ENCODE results near the gene CDH11.

CDH11 gene

GRCh38 chr16:64925166-64925565 is 196.7 kb downstream of the CDH11 start:
- no peak for DNase-seq
- no peak overlapping the region for H3K27ac ChIP-seq
- no peaks in the 10 kb centered on the region for H3K36me3 ChIP-seq
- peaks cover 13% of the 10 kb centered on the region for H3K9me3 ChIP-seq (ENCODE audit: severe bottlenecking)
- no peak overlapping the region for H3K4me3 ChIP-seq (ENCODE audit: low read depth, low read length)
- no peak for TF ChIP-seq CTCF (IDR thresholded peaks at IDR 0.05; ENCODE audit: low read depth, low read length)
- H3K27me3 ChIP-seq (ENCODE audit: insufficient read depth, low read depth, severe bottlenecking) = no peaks in the 10 kb centered on the region

- Histone ChIP-seq H3K27me3 (ENCODE audit: insufficient read depth, low read depth, severe bottlenecking) (no peaks in the 10 kb centered on the region), H3K36me3 (no peaks in the 10 kb centered on the region), H3K4me3 (ENCODE audit: low read depth, low read length) (no peak overlapping the region), H3K27ac (no peak overlapping the region), H3K9me3 (ENCODE audit: severe bottlenecking) (peaks cover 13% of the 10 kb centered on the region)
- TF ChIP-seq CTCF (IDR thresholded peaks at IDR 0.05; ENCODE audit: low read depth, low read length) = no peak
- no peak for DNase-seq
These were observed 197.8 kb downstream of the CDH11 start for GRCh38 chr16:64924086-64924485.

GRCh38 chr16:64919929-64920607 is 201.8 kb downstream of the CDH11 start:
- no peak overlapping the region for H3K27ac ChIP-seq
- DNase-seq = no peak
- no peak overlapping the region for H3K4me3 ChIP-seq (ENCODE audit: low read depth, low read length)
- no peaks in the 10 kb centered on the region for H3K27me3 ChIP-seq (ENCODE audit: insufficient read depth, low read depth, severe bottlenecking)
- H3K9me3 ChIP-seq (ENCODE audit: severe bottlenecking) = no peaks in the 10 kb centered on the region
- no peak for TF ChIP-seq CTCF (IDR thresholded peaks at IDR 0.05; ENCODE audit: low read depth, low read length)
- H3K36me3 ChIP-seq = no peaks in the 10 kb centered on the region

- H3K27ac ChIP-seq = no peak overlapping the region
- H3K27me3 ChIP-seq (ENCODE audit: insufficient read depth, low read depth, severe bottlenecking) = no peaks in the 10 kb centered on the region
- no peak for TF ChIP-seq CTCF (IDR thresholded peaks at IDR 0.05; ENCODE audit: low read depth, low read length)
- H3K36me3 ChIP-seq = no peaks in the 10 kb centered on the region
- no peak for DNase-seq
- H3K4me3 ChIP-seq (ENCODE audit: low read depth, low read length) = no peak overlapping the region
- no peaks in the 10 kb centered on the region for H3K9me3 ChIP-seq (ENCODE audit: severe bottlenecking)
These were observed 202.7 kb downstream of the CDH11 start for GRCh38 chr16:64919141-64919540.

- no peak for DNase-seq
- Histone ChIP-seq H3K4me3 (ENCODE audit: low read depth, low read length) (no peak overlapping the region), H3K27me3 (ENCODE audit: insufficient read depth, low read depth, severe bottlenecking) (no peaks in the 10 kb centered on the region), H3K36me3 (no peaks in the 10 kb centered on the region), H3K9me3 (ENCODE audit: severe bottlenecking) (no peaks in the 10 kb centered on the region), H3K27ac (no peak overlapping the region)
- no peak for TF ChIP-seq CTCF (IDR thresholded peaks at IDR 0.05; ENCODE audit: low read depth, low read length)
These were observed 205.8 kb downstream of the CDH11 start for GRCh38 chr16:64916051-64916450.

GRCh38 chr16:64910356-64910755 is 211.5 kb downstream of the CDH11 start:
- H3K4me3 ChIP-seq (ENCODE audit: low read depth, low read length) = no peak overlapping the region
- TF ChIP-seq CTCF (IDR thresholded peaks at IDR 0.05; ENCODE audit: low read depth, low read length) = no peak
- no peaks in the 10 kb centered on the region for H3K36me3 ChIP-seq
- no peak overlapping the region for H3K27ac ChIP-seq
- DNase-seq = no peak
- H3K27me3 ChIP-seq (ENCODE audit: insufficient read depth, low read depth, severe bottlenecking) = no peaks in the 10 kb centered on the region
- no peaks in the 10 kb centered on the region for H3K9me3 ChIP-seq (ENCODE audit: severe bottlenecking)

Measured in WERI-Rb-1 (cell line).